GM21528 (cell line): Measurements from ENCODE around the gene KCNK15.
"Not testable (repeated sequence)": the region's sequence is repeated elsewhere in the genome, so short reads cannot be mapped to it uniquely, and the experiment has no call there.

ENCODE experiments used
- ATAC-seq: cut with Tn5 transposase; IDR thresholded peaks from one replicate; pipeline ENCODE4 v1.9.1; 2021; ENCODE audit warnings: mild to moderate bottlenecking, moderate library complexity; ENCODE audit not compliant: unreplicated experiment, low FRiP score

Gene KCNK15

DNA sequence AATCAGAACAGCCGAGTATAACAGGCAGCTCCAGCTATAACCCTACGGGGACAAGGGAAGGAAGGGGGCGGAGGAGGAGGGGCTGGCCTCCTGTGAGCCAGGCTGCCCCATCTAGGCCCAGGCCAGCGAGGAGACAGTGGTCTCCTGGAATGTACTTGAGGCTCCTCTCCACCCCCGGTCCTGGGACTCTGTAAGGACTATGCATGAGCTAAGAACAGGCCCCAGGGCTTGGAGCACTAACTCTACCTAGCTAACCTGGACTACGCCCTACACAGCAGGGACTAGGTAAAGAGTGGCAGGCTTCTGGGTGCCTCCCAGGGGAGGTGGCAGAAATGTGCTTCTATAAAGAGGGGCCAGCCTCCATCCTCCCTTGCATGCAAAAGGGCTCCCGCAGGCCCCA lies 8.9 kb downstream of the KCNK15 start:
- no peak for ATAC-seq

DNA sequence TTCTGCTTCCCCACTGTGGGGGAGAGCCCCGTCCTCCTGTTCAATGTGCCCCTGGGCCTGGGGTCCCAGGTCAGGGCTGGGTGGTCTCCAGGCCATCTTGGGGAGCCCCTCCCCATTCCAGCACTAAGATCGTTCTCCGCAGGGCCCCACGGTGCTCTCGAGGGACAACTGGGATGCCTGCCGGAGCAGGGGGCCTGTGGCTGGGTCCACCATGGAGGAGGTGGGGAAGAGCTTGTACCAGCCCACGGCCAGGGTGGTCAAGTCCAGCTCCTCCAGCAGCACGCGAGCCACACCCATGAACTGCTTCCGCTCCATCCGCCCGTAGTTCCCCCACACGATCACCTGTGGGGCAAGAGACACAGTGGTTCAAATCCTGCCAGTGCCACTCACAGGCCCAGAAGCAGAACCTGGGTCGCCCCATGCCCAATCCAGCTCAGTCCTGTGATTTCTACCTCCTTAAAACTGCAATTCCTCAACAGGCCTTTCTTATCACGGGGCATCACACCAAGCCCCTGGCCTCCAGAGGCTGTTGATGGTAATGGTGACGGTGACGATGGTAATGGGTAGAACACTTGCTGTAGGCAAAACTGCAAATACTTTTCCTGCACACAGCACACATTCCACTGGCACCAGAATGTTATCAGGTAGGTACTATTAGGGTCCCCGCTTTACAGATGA lies 10.5 kb downstream of the KCNK15 start:
- no peak for ATAC-seq

GRCh38 chr20:44756956-44757355 lies 11.3 kb downstream of the KCNK15 start:
- no peak for ATAC-seq

- no peak for ATAC-seq
Measured at GRCh38 chr20:44758247-44759101, 12.8 kb downstream of the KCNK15 start.

GRCh38 chr20:44759595-44759994 lies 13.9 kb downstream of the KCNK15 start:
- no peak for ATAC-seq

DNA sequence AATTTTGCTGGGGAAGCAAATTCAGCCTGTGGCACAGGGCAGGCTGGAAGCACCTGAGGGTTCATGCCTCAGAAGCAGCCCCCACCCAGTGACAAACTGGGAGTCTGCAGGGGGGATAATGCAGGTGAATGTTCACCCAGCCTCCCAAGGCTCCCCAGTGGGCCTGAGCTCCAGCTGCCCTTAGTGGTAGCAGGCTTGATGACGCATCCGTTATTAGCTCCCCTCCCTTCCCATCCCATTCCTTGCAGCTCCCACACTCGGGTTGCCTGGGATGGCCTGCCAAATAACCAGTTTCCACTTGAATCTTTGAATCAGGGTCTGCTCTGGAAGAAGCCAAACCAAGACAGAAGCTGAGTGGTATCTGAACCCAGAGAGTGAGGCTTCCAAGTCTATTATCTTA lies 15.8 kb downstream of the KCNK15 start:
- no peak for ATAC-seq

GRCh38 chr20:44762466-44763140 lies 16.9 kb downstream of the KCNK15 start:
- ATAC-seq: no peak

GRCh38 chr20:44763798-44764197 lies 18.1 kb downstream of the KCNK15 start:
- ATAC-seq: not testable (repeated sequence)

GRCh38 chr20:44765091-44765490 lies 19.4 kb downstream of the KCNK15 start:
- no peak for ATAC-seq

GRCh38 chr20:44765701-44766347 lies 20.2 kb downstream of the KCNK15 start:
- ATAC-seq: no peak

DNA sequence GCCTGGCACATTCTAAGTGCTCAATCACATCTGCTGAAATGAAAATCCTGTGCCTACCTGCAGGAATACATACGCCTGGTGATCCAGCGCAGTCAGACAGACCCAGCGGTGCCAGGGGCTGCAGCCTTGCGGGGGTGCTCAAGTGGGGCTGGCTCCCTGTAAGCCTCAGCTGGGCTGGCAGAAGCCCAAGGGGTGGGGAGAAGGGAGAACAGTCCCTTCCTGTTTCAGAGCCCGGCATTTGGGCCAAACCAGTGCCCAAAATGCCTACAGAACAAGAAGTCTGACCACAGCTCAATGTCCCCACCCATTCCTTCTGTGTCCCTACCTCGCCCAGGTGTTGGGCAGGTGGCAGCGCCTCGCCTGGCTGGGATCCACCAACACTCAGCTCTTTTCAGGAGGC lies 22.6 kb downstream of the KCNK15 start:
- ATAC-seq: no peak

DNA sequence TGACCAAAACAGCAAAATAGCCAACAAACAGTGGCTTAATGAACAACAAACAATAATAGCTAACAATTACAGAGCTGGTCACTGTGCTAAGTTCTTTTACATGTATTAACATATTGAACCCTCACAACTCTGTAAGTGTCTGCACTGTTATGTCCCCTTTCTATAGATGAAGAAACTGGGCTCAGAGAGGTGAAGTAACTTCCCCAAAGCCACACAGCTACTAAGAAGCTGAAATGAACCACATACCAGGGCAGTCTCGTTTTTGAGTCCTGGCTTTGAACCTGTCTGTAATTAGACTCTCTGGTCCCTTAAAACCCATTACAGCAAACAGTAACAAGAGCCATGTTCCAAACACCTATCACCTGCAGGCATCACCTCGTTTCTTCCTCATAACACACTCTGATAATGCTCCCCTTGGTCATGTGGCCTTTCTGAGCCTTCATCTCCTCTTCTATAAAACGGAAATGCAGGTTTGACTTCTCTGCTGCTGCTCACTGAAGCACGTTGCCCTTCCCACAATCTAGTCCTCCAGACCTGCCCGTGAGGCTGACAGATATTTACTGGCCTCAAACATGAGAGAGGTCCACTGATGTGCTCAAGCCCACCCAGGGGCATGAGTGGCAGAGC lies 23.3 kb downstream of the KCNK15 start:
- no peak for ATAC-seq

DNA sequence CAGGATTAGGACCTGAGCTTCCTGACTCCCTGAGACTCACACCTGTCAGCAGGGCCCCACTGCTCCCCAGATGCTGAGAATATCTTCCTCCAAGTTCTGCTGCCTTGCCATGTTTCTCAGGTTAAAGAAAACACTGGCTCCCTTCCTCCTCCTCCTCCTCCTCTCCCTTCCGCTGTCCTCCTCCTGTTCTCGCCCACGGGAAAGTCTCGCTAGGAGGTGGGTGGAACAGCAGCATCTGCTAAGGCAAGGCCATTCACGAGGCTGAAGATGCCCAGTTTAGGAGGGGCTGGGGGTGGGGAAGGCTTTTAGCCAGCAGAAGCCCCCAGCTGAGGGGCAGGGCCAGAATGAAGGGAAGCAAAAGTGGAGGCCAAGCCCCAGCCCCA lies 23.8 kb downstream of the KCNK15 start:
- ATAC-seq: no peak

DNA sequence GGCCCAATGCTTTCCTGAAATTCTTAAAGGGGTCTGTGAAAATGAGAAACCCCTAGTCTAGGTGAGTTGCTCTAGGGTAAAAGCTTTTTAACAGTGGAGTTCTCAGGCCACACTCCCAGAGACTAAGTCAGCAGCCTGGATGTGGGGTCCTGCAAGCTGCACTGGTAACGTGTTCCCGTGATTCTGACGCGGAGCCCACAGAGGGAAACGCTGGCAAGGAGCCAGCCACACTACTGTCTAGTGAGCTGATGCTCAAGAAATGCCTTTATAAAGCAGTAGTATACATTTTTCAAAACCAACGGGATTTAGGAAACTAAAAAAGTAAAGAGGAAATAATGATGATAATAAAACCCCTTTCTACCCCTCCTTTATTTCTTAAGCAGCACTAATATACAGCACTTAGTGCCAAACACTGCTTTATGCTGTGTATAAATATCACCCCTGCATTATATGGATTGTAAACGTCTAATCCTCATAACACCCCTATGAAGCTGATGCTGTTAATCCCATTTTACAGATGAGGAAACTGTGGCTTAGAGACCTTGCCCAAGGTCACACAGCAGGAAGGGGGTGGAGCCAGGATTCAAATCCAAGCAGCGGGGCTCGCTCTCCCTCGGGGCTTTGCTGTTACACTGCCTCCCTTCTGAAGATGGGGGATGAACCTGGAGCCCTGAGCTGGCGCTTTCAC lies 25.0 kb downstream of the KCNK15 start:
- ATAC-seq: no peak

DNA sequence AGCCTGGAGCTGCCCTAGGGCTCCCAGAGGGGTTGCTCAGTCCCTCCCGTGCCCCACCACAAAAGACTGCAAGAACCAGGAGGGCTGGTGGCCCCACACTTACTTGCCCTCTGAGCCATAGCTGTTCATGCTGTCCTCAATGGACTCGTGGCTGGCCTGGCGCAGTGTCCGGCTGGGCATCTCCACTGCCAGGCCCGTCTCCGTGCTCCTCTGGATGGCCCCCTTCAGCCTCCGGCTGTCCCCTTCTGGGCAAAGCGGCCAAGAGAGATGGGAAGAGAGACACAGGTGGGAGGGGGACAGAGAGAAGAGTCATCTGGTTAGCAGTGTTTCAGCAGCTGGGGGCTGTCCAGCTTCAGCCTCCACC lies 25.5 kb downstream of the KCNK15 start:
- ATAC-seq: no peak

- no peak for ATAC-seq
Measured at GRCh38 chr20:44772636-44773035, 27.0 kb downstream of the KCNK15 start.

GRCh38 chr20:44773070-44773829 lies 27.6 kb downstream of the KCNK15 start:
- ATAC-seq: no peak

DNA sequence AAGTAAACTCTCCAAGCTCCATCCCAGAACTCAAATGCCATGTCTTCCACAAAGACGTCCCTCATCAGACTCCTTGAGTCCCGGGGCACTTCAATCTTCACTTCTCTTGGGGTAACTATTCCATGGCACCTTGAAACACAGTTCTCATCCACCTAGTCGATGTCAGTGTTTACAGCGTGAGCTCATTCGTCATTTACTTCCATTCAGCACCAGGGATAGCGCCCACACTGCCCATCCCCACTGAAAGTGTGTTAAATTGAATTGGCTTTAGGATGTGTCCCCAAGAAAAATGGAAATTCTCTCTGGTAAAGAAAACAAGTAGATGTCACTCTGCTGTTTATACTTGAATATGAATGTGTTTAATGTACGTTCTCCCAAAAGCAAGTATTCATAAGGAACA lies 31.3 kb downstream of the KCNK15 start:
- no peak for ATAC-seq

GRCh38 chr20:44780226-44780625 lies 34.6 kb downstream of the KCNK15 start:
- no peak for ATAC-seq
